Kidney epithelial cell (primary cell): ENCODE results near the gene ASRGL1. TPM values are rescaled to one million over a fixed set of nuclear protein-coding genes. Genes with fewer than 3 reads are reported as not detected.

Experiments used
- DNase-seq: peaks from one replicate; pipeline ENCODE4 v3.0.0-alpha.2; 2010; ENCODE audit warnings: low read depth
- H3K27me3 ChIP-seq: 2 replicates; pipeline ENCODE4 v1.6.0; 2011; ENCODE audit warnings: low read length; ENCODE audit not compliant: control insufficient read depth, insufficient read depth
- H3K36me3 ChIP-seq: 2 replicates; pipeline ENCODE4 v1.5.1; 2011; ENCODE audit warnings: low read length; ENCODE audit not compliant: control insufficient read depth, insufficient read depth
- H3K4me3 ChIP-seq: 2 replicates; pipeline ENCODE4 v1.5.1; 2011; ENCODE audit warnings: low read depth, mild to moderate bottlenecking, control low read depth, low read length
- CTCF ChIP-seq: IDR thresholded peaks from 2 replicates; pipeline ENCODE4 v1.5.1; 2011; ENCODE audit warnings: mild to moderate bottlenecking, moderate library complexity, low read length, control low read depth, inconsistent platforms; ENCODE audit not compliant: insufficient read depth, poor library complexity, severe bottlenecking
- total RNA-seq: library from RNA; depleted of rRNA; stranded (reverse); fragments of >200 nt; gene quantifications from 2 replicates; pipeline ENCODE4 v1.2.3, GENCODE V29; 2015

The ASRGL1 gene
- total RNA-seq, 1 donor from 2014 or later, result 20.3 TPM

DNA sequence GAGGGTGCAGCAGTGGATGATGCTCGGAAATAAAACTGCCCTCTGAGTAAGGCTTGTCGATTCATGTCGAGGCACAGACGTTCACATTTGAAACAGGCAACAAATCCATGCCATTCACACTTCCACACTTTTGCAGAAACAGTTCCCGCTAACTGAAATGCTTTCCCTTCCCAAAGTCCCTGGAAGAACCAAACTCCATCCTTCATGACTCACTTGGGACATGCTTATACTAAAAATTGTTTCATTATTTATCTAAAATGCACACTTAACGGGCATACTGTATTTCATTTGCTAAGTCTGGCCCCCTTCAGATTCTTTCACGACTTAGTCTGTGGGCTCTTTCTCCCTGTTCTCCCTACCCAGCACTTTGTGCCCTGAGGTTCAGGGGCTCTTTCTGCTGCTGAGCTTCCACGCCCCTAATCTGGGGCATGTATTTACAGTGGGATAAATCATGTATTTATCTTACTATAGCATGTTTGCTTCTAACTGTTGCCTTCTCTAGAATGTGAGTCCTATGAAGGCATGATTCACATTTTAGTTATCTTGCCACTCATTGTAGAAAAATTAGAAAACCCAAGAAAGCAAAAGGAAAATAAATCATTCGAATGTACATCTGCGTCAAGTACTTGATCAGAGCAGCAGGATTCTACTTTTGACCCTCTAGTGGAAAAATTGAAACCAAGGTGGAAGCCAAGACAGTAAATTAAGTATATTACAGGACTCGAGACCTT, 94.1 kb downstream of the ASRGL1 start:
- Histone ChIP-seq H3K36me3 (no peaks in the 10 kb centered on the region), H3K4me3 (no peak overlapping the region), H3K27me3 (no peaks in the 10 kb centered on the region)
- DNase-seq, result no peak
- no peak for TF ChIP-seq CTCF

- no peak for TF ChIP-seq CTCF
These were observed 95.4 kb downstream of the ASRGL1 start for GRCh38 chr11:62432695-62433094.

DNA sequence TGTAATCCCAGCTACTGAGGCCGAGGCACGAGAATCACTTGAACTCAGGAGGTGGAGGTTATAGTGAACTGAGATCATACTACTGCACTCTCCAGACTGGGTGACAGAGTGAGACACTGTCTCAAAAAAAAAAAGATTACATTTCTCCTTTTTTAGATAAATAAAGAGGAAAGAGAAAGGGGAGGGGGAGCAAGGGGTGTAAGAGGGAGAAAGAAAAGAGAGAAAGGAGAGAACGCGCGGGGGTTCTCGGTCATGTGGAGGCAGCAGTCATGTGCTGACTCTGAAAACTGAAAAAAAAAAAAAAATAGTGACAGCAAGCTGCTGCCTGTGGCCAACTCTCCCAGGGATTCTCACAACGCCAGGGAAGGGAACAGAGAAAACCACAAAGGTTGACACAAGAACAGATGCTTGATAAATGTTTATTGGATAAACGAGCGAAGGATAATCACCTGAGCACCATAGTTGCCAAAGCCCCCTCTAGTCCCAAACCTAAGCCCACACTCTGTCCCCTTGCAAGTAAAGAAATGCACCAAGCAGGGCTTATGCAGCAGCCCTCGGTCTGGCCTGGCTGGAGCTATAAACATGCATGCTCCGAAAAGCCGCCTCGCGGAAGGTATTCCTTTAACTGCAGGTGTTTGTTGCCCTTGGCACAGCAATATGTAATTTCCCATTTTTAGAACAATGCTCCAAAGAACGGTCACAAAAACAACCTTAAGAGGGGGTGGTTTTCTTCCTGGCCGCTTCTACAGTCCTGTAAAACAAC, 96.1 kb downstream of the ASRGL1 start:
- no peaks in the 10 kb centered on the region for H3K27me3 ChIP-seq
- H3K4me3 ChIP-seq, result no peak overlapping the region
- DNase-seq, result no peak
- TF ChIP-seq CTCF, result no peak
- no peaks in the 10 kb centered on the region for H3K36me3 ChIP-seq

More at GRCh38 chr11:62432695-62433094, 95.4 kb downstream of the ASRGL1 start:
- no peaks in the 10 kb centered on the region for H3K27me3 ChIP-seq
- DNase-seq, result no peak
- H3K4me3 ChIP-seq, result no peak overlapping the region
- H3K36me3 ChIP-seq, result no peaks in the 10 kb centered on the region

DNA sequence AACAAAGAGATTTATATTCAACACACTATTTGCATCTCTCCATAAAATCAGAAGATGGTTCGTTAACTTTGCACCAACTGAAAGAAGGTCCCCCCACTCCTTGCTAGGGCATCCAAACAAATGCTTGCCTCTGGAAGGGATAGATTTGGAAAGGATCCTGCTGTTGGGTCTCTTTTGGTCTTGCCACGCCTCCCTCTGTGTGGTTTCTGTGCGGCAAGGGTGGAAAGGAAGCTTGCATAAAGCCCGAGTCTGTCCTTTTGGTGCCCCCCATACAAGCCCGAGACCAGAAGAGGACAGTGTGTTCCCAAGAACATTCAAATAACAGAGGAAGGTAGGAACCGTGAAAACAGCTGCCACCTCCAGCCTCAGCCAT, 96.6 kb downstream of the ASRGL1 start:
- DNase-seq, result no peak
- no peak for TF ChIP-seq CTCF
- Histone ChIP-seq H3K27me3 (no peaks in the 10 kb centered on the region), H3K4me3 (no peak overlapping the region), H3K36me3 (no peaks in the 10 kb centered on the region)

DNA sequence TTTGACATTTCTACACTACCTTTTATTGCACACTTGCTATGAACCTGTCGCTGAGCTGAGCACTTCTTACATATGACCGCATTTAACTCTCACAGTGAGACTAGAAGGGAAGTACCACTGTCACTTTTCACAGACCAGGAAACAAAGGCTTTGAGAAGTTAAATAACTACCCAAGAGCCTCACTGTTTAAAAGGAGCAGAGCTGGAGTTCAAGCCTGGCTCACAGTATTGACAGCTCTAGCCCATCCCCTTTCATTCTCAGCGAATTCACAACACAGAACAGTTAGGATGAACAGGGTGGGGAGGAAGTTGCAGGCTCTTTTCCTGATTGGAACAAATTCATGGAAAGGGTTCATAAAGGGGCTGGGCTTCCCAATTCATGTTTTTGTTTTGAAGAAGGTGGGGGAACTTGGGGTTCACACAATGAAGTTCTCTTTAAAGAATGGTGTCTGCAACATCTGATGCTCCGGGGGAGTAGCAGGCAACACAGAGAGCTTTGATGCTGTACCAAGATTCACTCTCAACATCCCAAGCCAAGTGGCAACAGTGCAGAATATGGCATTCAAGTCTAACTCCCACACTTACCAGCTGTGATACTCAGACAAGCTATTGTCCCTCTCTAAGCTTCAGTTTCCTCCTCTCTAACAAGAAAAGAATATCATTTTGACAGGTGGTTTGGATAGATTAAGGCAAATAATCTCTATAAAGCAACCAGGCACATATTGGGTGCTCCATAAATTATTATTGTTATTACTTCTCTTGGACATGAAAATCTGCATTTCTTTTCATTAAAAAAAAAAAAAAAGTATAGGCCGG, 98.8 kb downstream of the ASRGL1 start:
- Histone ChIP-seq H3K27me3 (no peaks in the 10 kb centered on the region), H3K36me3 (no peaks in the 10 kb centered on the region), H3K4me3 (no peak overlapping the region)
- TF ChIP-seq CTCF, result no peak
- DNase-seq, result no peak
